DMS53 treated with DMSO at 0.1 percent for 48 hours (cell line): ENCODE data around the gene SLC28A1.

ENCODE experiments used
- DNase-seq: peaks from one replicate; lab custom pipeline; 2025; ENCODE audit not compliant: unreplicated experiment; lab: John Stamatoyannopoulos, UW

The SLC28A1 gene

DNA sequence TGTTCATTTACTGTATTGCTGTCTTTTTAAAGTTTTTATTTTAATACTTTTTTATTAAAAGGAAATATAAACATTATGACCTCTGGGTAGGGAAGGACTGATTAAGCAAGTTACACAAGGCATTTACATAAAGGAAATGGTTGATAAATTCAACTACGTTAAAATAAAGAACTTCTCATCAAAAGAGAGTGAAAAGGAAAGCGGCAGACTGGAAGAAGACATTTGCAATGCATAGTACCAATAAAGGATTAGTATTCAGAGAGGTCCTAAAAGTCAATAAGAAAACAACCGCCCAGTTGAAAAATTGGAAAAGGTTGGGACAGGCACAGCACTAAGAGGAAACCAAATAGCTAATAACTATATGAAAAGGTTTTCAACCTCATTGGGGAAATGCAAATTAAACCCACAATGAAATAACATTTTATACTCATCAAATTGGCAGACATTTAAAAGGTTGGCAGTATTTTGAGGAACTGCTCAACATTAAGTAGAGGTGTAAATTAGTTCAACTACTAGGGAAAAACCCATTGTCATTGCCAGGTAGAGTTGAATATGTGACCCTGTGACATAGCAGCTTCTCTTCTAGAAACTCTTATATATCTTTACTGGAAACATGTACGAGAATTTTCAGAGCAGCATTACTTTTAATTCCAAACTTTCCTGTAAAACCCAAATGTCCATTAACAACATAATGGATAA, 106.7 kb downstream of the SLC28A1 start:
- no peak for DNase-seq

DNA sequence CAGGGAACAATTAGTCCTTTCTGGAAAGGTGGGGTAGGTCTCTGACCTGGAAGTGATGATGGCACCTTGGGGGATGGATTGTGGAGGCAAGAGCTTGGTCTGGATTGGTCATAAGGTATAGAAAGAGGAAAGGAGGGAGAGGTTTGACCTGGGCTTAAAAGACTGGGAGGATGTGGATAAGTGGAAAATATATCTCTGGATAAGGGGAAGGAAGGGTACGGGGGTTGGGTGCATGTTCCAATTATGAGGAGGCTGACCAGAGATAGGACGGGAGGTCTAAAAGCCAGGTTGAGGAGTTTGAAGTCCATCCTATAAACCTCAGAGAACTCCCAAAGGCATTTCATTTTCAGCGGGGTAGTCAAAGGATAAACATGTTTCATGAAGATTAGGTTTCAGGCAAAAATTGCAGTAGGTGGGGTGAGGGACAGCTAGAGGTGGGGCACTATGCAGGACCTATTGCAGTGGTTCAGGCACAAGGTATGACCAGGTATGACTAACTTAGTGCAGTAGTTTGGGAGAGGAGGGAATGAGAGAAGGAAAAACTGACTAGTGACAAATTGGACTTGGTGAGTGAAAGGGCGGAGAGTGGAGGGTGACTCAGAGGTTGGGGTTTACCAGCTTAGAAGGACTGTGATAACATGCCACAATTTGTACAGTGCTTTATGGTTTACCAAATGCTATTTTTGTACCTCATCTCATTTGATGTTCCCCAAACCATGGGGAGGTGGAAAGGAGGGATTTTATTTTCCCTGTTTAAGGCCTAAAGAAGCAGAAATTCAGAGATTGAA, 107.9 kb downstream of the SLC28A1 start:
- DNase-seq, result no peak
